Naive thymus-derived CD8-positive, alpha-beta T cell (primary cell): ENCODE data around the gene MARCHF2. TPM values are rescaled to one million over a fixed set of nuclear protein-coding genes. Genes with fewer than 3 reads are reported as not detected.
A peak's percentile ranks its signal among the peaks of the same experiment; 100 is the strongest.
"Not testable (repeated sequence)": the region's sequence is repeated elsewhere in the genome, so short reads cannot be mapped to it uniquely, and the experiment has no call there.

Experiments
- ATAC-seq, 2 donors: fragments of 150-1000 bp; cut with Tn5 transposase in 1 of 2; sonication (Bioruptor Pico), chemical (Tn5 transposase) in 1 of 2; 1 replicate in 1 of 2; 2 replicates in 1 of 2; pipeline ENCODE4 v1.10.0; 2021; ENCODE audit warnings: mild to moderate bottlenecking in 2 of 2, moderate library complexity in 2 of 2
- POLR2A ChIA-PET: fragments of 350-600 bp; sonication (Branson Sonifier 250); formaldehyde crosslinking; loops from one replicate; lab custom pipeline; 2021; ENCODE audit warnings: antibody characterized with exemption; lab: Charles Lee
- DNase-seq, 10 donors: peaks; one replicate each; pipeline versions ENCODE4 v3.0.0 to v3.0.0-alpha.2; 2020 to 2022
- H3K27ac Mint-ChIP-seq, 10 donors: one replicate each; pipeline ENCODE4 v1.8.0; 2020 to 2022; ENCODE audit warnings: mild to moderate bottlenecking in 10 of 10, mixed read lengths in 10 of 10, moderate library complexity in 4 of 10, inconsistent platforms in 1 of 10
- H3K27me3 Mint-ChIP-seq, 5 donors: one replicate each; pipeline ENCODE4 v1.8.0; 2021 to 2022; ENCODE audit warnings: mixed read lengths in 5 of 5
- H3K36me3 Mint-ChIP-seq, 3 donors: one replicate each; pipeline ENCODE4 v1.8.0; 2020 to 2022; ENCODE audit warnings: mixed read lengths in 3 of 3, mild to moderate bottlenecking in 2 of 3, inconsistent platforms in 1 of 3
- H3K4me1 Mint-ChIP-seq, 4 donors: one replicate each; pipeline ENCODE4 v1.8.0; 2021 to 2022; ENCODE audit warnings: mixed read lengths in 4 of 4
- H3K4me3 Mint-ChIP-seq, 10 donors: one replicate each; pipeline ENCODE4 v1.8.0; 2020 to 2022; ENCODE audit warnings: mild to moderate bottlenecking in 10 of 10, mixed read lengths in 10 of 10, moderate library complexity in 6 of 10, inconsistent platforms in 1 of 10
- H3K9me3 Mint-ChIP-seq, 9 donors: one replicate each; pipeline ENCODE4 v1.8.0; 2020 to 2022; ENCODE audit warnings: mixed read lengths in 9 of 9, mild to moderate bottlenecking in 3 of 9, inconsistent platforms in 1 of 9, moderate library complexity in 1 of 9
- polyA plus RNA-seq, 3 donors: library from polyadenylated mRNA; unstranded; fragments of 300-500 nt; fragmentation: Illumina TruSeq; gene quantifications; one replicate each; pipeline ENCODE4 v1.2.3, GENCODE V29; 2021
- total RNA-seq, 8 experiments: library from RNA in 2 of 8; stranded (reverse) in 2 of 8; gene quantifications; one replicate each; pipeline ENCODE4 v1.2.3 and lab custom pipeline; 2021 to 2026

MARCHF2 gene
- total RNA-seq (10 to 100 TPM; 25.8 to 31.4 TPM), polyA plus RNA-seq (10 to 100 TPM; 21.1 to 40.1 (median 38.2) TPM), total RNA-seq (lab: John Stamatoyannopoulos, UW) (3.9 to 32.3 (median 9.5) reads per million in 6 experiments)

GRCh38 chr19:8412783-8413628, at the start of gene MARCHF2:
Gene MARCHF2, plus strand, starts transcription at chr19:8413305. Its CDS starts 8,536 bp downstream, at chr19:8421841.
- POLR2A ChIA-PET = interaction anchor here (0.6 to 3.4 kb wide), 14 partner anchors 19 to 167 kb away, joined by 3 to 30 read pairs (median 4); partner anchors contain the start of genes HNRNPM, RAB11B and ZNF414
- peak within 1 kb of the TSS in 7 of 10 donors; percentile 19 to 71 (median 65) for H3K27ac Mint-ChIP-seq
- no peaks in the 10 kb centered on the region for H3K27me3 Mint-ChIP-seq
- ATAC-seq (peak; percentile 99 to 100), DNase-seq (peak; percentile 88 to 97 (median 94))
- peak within 1 kb of the TSS; percentile 57 to 85 (median 74) for H3K4me3 Mint-ChIP-seq
- peaks cover 3 to 19% (median 7%) of the 10 kb centered on the region in 4 donors for H3K4me1 Mint-ChIP-seq
- H3K9me3 Mint-ChIP-seq = no peaks in the 10 kb centered on the region
- H3K36me3 Mint-ChIP-seq = no peaks in the 10 kb centered on the region

GRCh38 chr19:8363803-8364771, 49.0 kb upstream of the MARCHF2 start, which contains the start of gene ANGPTL4:
Gene ANGPTL4, plus strand, starts transcription at chr19:8364155. Its CDS starts 167 bp downstream, at chr19:8364322.
- Mint-ChIP-seq H3K9me3 (no peaks in the 10 kb centered on the region), H3K36me3 (peaks cover 0 to 3% (median 0%) of the 10 kb centered on the region in 3 donors), H3K4me1 (peaks cover 6 to 14% (median 11%) of the 10 kb centered on the region in 4 donors), H3K27me3 (peaks cover 8 to 72% (median 38%) of the 10 kb centered on the region in 5 donors), H3K4me3 (peak within 1 kb of the TSS; percentile 64 to 92 (median 90)), H3K27ac (peak within 1 kb of the TSS in 7 of 10 donors; percentile 44 to 93 (median 85))
- peak; percentile 83 to 84 for ATAC-seq
- POLR2A ChIA-PET = interaction anchor here (0.6 to 0.7 kb wide), 2 partner anchors 35 to 51 kb away, joined by 4 read pairs; no protein-coding TSS in a partner anchor
- DNase-seq = peak in 9 of 10 donors; percentile 13 to 69 (median 39)

- Mint-ChIP-seq H3K4me3 (peak overlapping the region in 1 of 10 donors; percentile 20), H3K27ac (no peak overlapping the region)
- ATAC-seq = no peak
Observed at GRCh38 chr19:8366121-8366581, 47.0 kb upstream of the MARCHF2 start.

GRCh38 chr19:8366961-8367326, 46.2 kb upstream of the MARCHF2 start:
- Mint-ChIP-seq H3K4me3 (peak overlapping the region in 1 of 10 donors; percentile 67), H3K9me3 (no peaks in the 10 kb centered on the region), H3K27me3 (peaks cover 7 to 64% (median 38%) of the 10 kb centered on the region in 5 donors), H3K36me3 (peaks cover 0 to 3% (median 0%) of the 10 kb centered on the region in 3 donors), H3K27ac (no peak overlapping the region), H3K4me1 (peaks cover 6 to 14% (median 11%) of the 10 kb centered on the region in 4 donors)
- ATAC-seq (no peak), DNase-seq (no peak)
- POLR2A ChIA-PET = no interaction called here

More at GRCh38 chr19:8366121-8366581, 47.0 kb upstream of the MARCHF2 start:
- peaks cover 6 to 14% (median 11%) of the 10 kb centered on the region in 4 donors for H3K4me1 Mint-ChIP-seq
- no peaks in the 10 kb centered on the region for H3K9me3 Mint-ChIP-seq
- POLR2A ChIA-PET = no interaction called here
- no peak for DNase-seq
- peaks cover 0 to 3% (median 0%) of the 10 kb centered on the region in 3 donors for H3K36me3 Mint-ChIP-seq
- peaks cover 8 to 68% (median 38%) of the 10 kb centered on the region in 5 donors for H3K27me3 Mint-ChIP-seq

GRCh38 chr19:8367327-8368001, 45.6 kb upstream of the MARCHF2 start:
- H3K27me3 Mint-ChIP-seq = peaks cover 7 to 59% (median 38%) of the 10 kb centered on the region in 5 donors

GRCh38 chr19:8370176-8371010, 42.7 kb upstream of the MARCHF2 start:
- peaks cover 4 to 36% (median 29%) of the 10 kb centered on the region in 5 donors for H3K27me3 Mint-ChIP-seq
- no peak overlapping the region for H3K4me3 Mint-ChIP-seq
- DNase-seq (no peak), ATAC-seq (no peak)
- H3K27ac Mint-ChIP-seq = no peak overlapping the region
- H3K4me1 Mint-ChIP-seq = peaks cover 0 to 6% (median 2%) of the 10 kb centered on the region in 4 donors
- peaks cover 0 to 3% (median 0%) of the 10 kb centered on the region in 3 donors for H3K36me3 Mint-ChIP-seq
- no peaks in the 10 kb centered on the region for H3K9me3 Mint-ChIP-seq
- POLR2A ChIA-PET = no interaction called here

More at GRCh38 chr19:8367327-8368001, 45.6 kb upstream of the MARCHF2 start:
- ATAC-seq (no peak), DNase-seq (no peak)
- H3K27ac Mint-ChIP-seq = peak overlapping the region in 2 of 10 donors; percentile 53 to 69
- peak overlapping the region in 1 of 10 donors; percentile 67 for H3K4me3 Mint-ChIP-seq
- peaks cover 0 to 3% (median 0%) of the 10 kb centered on the region in 3 donors for H3K36me3 Mint-ChIP-seq
- peaks cover 6 to 14% (median 11%) of the 10 kb centered on the region in 4 donors for H3K4me1 Mint-ChIP-seq
- H3K9me3 Mint-ChIP-seq = no peaks in the 10 kb centered on the region
- POLR2A ChIA-PET = no interaction called here

GRCh38 chr19:8371011-8371804, 41.9 kb upstream of the MARCHF2 start:
- H3K36me3 Mint-ChIP-seq = peaks cover 0 to 3% (median 0%) of the 10 kb centered on the region in 3 donors

GRCh38 chr19:8373867-8374813, 39.0 kb upstream of the MARCHF2 start:
- POLR2A ChIA-PET = no interaction called here
- no peak overlapping the region for H3K4me3 Mint-ChIP-seq
- H3K27me3 Mint-ChIP-seq = no peaks in the 10 kb centered on the region
- H3K4me1 Mint-ChIP-seq = peaks cover 5 to 13% (median 7%) of the 10 kb centered on the region in 4 donors
- H3K36me3 Mint-ChIP-seq = peaks cover 0 to 4% (median 3%) of the 10 kb centered on the region in 3 donors
- H3K27ac Mint-ChIP-seq = no peak overlapping the region
- no peaks in the 10 kb centered on the region for H3K9me3 Mint-ChIP-seq
- DNase-seq (no peak), ATAC-seq (no peak)

More at GRCh38 chr19:8371011-8371804, 41.9 kb upstream of the MARCHF2 start:
- DNase-seq (no peak), ATAC-seq (no peak)
- H3K27ac Mint-ChIP-seq = no peak overlapping the region
- H3K9me3 Mint-ChIP-seq = no peaks in the 10 kb centered on the region
- H3K4me3 Mint-ChIP-seq = no peak overlapping the region
- POLR2A ChIA-PET = interaction anchor here (0.8 kb wide), 1 partner anchor 332 kb away, joined by 3 read pairs; no protein-coding TSS in a partner anchor
- H3K27me3 Mint-ChIP-seq = peaks cover 4 to 27% (median 24%) of the 10 kb centered on the region in 5 donors
- H3K4me1 Mint-ChIP-seq = peaks cover 0 to 6% (median 2%) of the 10 kb centered on the region in 4 donors

- H3K27ac Mint-ChIP-seq, H3K36me3 Mint-ChIP-seq, H3K9me3 Mint-ChIP-seq, ATAC-seq, POLR2A ChIA-PET, H3K4me3 Mint-ChIP-seq, H3K27me3 Mint-ChIP-seq, DNase-seq: not testable (repeated sequence)
- H3K4me1 Mint-ChIP-seq = peaks cover 7 to 13% (median 7%) of the 10 kb centered on the region in 4 donors
Observed at GRCh38 chr19:8375766-8376165, 37.3 kb upstream of the MARCHF2 start.
